ENCODE measurements around the gene PRKCB. TPM values are rescaled to one million over a fixed set of nuclear protein-coding genes. Genes with fewer than 3 reads are reported as not detected.
"Not testable (repeated sequence)": the region's sequence is repeated elsewhere in the genome, so short reads cannot be mapped to it uniquely, and the experiment has no call there.

The PRKCB gene
- polyA plus RNA-seq, 5 donors = 45.5 to 65.5 (median 56.3) TPM

DNA sequence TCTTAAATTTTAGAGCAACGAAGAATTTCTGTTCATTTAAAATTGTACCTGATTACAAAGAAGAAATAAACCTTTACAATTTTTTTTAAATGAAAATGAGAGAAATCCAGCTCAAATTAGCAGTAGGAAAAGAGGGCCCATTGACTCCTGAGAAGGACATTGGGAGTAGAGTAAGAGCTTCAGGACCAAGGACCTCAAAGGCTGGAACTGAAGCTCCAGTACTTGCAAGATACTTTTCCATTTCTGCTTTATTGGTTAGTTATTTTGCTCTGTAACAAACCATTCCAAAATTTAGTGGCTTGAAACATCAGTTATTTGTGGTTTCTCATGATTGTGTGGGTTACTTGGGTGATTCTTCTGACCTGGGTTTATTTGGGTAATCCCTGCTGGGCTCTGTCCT lies 165.9 kb downstream of the PRKCB start:
- DNase-seq = no peak

DNA sequence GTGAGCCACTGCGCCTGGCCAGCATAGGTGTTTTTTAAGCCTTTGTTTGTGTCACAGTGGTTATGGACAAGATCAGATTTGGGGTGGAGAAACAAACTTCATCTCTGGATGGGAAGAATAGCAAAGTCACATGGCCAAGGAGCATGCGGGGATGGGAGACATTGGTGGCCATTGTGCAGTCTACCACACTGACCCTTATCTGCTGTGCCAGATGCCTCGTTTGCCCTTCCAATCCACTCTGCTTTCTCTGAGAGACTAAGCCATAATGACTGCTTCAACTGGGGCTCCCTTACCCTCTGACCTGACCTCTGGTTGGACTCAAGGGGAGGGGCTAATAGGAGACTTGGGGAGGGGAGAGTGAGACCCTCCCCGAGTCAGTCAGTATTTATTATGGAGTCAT lies 166.8 kb downstream of the PRKCB start:
- no peak for DNase-seq

GRCh38 chr16:24005577-24005976 lies 169.8 kb downstream of the PRKCB start:
- no peak for DNase-seq

GRCh38 chr16:24007391-24007790 lies 171.6 kb downstream of the PRKCB start:
- DNase-seq = no peak

DNA sequence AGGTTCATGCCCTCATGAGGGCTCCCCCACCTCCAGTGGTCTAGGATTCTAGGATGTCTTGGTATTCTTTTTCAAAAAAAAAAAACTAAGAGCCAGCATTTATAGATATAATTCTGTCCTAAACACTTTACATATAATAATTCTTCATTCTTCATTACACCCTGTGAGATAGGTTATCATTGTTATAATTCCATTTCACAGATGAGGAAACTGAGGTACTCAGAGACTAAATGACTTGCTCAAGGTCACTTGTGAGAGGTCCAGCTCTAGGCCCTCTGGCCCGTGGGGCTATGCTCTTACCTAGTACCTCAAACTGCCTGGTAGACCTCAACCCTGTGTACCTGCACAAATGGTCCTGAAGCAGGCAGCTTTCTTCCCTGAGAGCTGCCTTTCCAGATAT lies 172.2 kb downstream of the PRKCB start:
- DNase-seq = no peak

GRCh38 chr16:24009098-24009497 lies 173.3 kb downstream of the PRKCB start:
- DNase-seq = no peak

GRCh38 chr16:24009955-24010354 lies 174.2 kb downstream of the PRKCB start:
- no peak for DNase-seq

- DNase-seq = peak; percentile 49 to 64
Measured at GRCh38 chr16:24010440-24011089, 174.8 kb downstream of the PRKCB start.

DNA sequence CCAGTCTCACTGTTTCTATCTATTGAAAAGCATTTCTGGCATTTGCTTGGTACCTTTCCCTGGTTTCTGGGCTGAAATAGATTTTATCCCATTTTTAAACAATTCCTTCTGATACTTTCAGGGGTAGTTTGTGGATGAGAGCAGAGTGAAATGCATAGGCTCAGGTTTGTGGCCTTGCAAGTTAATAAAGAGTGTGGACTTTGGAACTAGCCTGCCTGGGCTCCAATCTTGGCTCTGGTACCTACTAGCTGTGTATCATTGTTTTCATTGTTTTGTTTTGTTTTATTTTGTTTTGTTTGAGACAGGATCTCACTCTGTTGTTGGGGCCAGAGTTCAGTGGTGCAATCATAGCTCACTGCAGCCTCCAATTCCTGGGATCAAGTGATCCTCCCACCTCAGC lies 175.5 kb downstream of the PRKCB start:
- DNase-seq = no peak

DNA sequence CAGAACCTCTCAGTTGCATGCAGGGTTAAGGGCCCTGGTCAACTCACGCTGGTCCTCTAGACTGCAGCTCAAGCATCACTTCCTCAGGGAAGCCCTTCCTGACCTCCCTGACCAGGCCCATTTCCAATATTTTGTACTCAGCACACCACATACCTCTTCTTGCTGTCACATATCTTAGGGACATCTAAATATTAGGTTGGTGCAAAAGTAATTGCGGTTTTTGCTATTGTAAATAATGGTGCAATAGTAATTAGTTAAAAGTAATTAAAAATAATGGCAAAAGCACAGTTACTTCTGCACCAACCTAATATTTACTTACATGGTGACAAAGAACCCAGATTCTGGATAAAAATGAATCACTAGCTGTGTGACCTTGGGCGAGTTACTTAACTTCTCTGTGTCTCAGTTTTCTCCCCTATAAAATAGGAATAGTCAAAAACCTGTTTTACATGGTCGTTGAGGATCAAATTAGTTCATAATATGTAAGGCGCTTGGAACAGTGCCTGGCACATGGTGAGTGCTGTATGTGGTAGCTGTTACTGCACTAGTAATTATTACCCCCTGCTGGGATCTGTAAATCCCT lies 177.4 kb downstream of the PRKCB start:
- no peak for DNase-seq

DNA sequence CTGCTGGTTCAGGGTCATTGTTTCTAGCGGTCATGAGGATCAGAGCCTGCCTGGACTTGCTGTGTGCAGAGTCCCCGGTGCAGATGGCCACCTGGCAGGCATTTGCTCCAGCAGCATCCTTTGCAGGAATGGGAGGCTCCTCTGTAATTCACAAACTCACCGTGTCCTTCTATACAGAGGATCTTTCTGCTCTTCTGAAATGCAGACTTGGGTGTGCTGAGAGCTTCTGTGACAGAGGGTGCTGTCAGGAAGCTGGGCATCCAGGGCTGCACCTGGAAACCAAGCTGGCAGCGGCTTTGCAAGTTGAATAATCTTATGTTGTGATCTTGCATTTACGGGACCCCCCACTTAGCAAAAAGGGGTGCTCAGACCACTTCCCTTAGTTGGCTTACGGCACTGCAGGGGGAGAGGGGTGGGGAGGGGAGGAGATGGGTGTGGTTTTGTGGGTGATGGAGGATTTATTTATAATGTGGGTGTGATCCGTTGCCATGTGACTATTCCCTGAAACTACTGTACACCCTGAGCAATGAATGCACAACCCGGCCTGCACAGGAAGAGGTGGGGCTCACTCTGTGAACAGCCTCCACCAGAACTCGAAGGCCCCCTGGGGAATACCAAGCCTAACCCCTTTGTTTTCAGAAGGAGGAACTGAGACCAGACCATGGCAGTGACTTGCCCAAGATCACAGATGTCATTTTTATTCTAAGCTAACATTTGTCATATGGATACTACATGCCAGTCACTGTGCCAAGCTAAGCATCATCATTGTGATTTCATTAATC lies 178.3 kb downstream of the PRKCB start:
- no peak for DNase-seq

DNA sequence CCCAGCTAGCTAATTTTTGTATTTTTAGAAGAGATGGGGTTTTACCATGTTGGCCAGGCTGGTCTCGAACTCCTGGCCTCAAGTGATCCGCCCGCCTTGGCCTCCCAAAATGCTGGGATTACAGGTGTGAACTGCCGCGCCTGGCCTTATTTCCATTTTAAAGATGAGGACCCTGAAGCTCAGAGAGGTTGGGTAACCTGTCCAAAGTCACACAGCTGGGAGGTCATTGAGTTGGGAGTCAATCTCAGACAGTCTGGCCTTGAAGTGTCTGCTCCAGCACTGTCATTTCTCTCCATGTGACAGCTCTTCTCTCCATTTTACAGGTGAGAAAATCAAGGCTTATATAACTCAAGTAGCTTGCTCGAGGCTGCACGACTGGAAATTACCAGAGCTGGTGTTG lies 179.2 kb downstream of the PRKCB start:
- DNase-seq = not testable (repeated sequence)

DNA sequence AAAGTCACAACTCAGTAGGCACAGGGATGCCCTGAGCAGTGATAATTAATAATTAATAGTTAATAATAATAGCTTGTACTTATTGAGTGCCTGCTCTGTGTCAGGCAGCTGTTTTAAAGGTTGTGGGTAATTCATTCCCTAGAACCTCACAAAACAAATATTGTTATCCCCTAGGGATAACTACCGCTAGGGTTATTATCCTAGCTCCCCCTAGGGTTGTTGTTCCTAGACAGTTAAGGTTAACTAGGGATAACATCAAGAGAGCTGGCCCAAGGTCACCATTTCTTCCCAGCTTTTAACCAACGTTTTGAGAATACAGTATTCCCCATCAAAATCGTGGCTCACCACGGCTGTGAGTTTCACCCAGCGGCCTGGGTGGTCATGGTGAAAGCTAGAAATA lies 180.1 kb downstream of the PRKCB start:
- DNase-seq = no peak

DNA sequence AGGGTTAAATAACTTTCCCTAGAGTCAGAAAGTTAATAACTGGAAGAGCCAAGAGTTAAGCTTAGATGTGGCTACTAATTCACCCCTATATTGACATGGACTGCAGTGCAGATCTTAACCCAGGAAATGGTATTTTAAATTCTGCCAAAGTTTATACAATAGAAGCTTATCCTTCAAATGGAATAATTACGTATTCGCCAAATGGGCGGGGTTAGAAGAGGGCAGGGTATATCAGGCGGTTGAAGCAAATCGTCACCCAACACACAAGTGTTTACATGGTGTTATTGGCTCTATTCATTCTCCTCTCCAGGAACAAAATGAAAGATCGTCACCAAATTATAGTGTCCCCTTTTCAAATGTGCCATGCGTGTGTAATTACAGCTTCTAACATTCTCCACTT lies 182.7 kb downstream of the PRKCB start:
- DNase-seq = no peak

GRCh38 chr16:24022797-24023196 lies 187.0 kb downstream of the PRKCB start:
- DNase-seq = no peak

GRCh38 chr16:24023621-24024020 lies 187.8 kb downstream of the PRKCB start:
- no peak for DNase-seq

GRCh38 chr16:24024971-24025370 lies 189.2 kb downstream of the PRKCB start:
- no peak for DNase-seq

- DNase-seq = no peak
Measured at GRCh38 chr16:24027466-24027865, 191.7 kb downstream of the PRKCB start.

GRCh38 chr16:24029841-24030240 lies 194.1 kb downstream of the PRKCB start:
- DNase-seq = not testable (repeated sequence)

DNA sequence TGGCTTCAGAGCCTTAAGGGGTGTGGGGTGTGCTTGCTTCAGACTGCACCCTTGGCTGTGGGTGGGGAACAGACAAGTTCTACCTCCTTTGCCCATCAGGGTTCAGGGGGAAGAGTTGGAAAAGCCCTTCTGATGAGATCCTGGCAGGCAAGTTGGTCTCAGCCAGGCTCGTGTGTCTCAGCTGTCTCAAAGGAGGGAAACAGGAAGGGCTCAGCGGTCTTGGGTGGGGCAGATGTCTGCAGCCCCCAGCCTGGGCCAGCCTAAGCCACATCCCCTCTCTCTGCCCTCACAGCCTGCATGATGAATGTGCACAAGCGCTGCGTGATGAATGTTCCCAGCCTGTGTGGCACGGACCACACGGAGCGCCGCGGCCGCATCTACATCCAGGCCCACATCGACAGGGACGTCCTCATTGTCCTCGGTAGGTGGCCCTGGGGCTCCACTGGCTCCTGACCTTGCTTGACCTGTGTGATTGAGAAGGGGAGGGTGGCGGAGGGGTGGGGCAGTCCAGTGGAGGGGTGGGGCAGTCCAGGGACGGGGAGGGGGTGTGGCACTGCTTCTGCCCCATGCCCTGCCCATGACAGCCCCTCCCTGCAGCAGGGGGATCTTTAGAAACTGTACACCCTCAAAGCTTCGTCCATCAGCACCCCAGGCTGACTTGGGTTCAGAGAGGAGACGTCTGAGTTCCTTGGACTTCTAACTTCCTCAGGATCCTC lies 199.5 kb downstream of the PRKCB start:
- no peak for DNase-seq

- no peak for DNase-seq
Measured at GRCh38 chr16:24036038-24036543, 200.3 kb downstream of the PRKCB start.

DNA sequence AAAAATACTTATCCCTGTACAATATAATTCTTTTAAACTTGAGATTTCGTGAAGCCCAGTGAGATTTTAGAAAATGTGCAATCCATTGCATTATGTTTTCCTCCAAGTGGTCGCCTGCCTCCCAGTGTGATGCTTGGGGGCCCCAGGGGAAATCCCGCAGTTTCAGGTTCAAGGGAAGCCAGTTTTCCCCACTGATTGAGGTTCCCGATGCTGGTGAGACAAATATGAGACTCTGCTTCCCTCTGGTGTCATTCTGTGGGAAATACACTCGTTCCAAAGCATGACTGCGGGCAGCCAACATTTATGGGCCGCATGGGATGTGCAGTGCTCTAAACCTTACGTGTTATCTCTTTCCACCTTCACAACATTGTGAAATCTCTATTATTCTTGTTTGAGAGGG lies 200.8 kb downstream of the PRKCB start:
- DNase-seq = peak; percentile 25 to 52

All from right lung (tissue), 5 donors.